ENCODE measurements around the gene PTPRG. TPM values are rescaled to one million over a fixed set of nuclear protein-coding genes. Genes with fewer than 3 reads are reported as not detected.

Gene PTPRG
- total and polyA plus RNA-seq, 4 donors, result 3.6 to 35.6 (median 8.1) TPM

DNA sequence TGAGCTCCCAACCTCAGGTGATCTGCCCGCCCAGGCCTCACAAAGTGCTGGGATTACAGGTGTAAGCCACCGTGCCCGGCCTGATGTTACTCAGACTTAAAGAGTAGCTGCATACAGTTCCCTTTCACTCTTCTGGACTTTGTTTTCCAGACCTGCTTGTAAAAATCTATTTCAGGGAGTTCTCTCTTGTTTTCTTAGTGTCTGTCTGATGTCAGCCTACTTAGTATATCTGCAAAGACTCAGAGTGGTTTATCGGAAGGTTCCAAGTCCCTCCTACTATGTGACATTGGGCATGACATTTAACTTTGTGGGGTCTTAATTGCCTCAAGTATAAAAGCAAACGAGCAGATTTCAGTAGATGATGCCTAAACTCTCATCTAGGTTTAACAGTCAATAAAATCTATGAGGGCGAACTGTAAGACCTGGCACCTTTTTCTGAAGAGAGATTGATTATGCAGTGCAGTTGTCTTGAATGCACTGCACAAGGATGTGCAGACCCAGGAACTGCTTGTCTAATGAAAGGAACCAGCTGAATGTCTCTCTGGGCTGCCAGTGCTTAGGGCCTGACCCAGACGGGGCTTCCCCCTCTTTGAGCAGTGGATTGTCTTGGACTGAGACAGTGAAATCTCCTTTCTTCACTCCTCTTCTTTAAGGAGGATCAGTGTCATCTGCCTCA lies 301.4 kb downstream of the PTPRG start:
- Histone ChIP-seq H3K9me3 (ENCODE audit: control insufficient read depth in 4 of 4, low read length in 3 of 4) (no peaks in the 10 kb centered on the region), H3K4me1 (ENCODE audit: control insufficient read depth in 4 of 4, insufficient read depth in 4 of 4, low read length in 3 of 4) (peaks cover 0 to 4% (median under 1%) of the 10 kb centered on the region in 4 donors), H3K9ac (ENCODE audit: low read depth in 1 of 2, low read length in 2 of 2) (no peak overlapping the region), H3K36me3 (ENCODE audit: control insufficient read depth in 4 of 4, insufficient read depth in 3 of 4, low read depth in 1 of 4, low read length in 3 of 4) (no peaks in the 10 kb centered on the region), H3K27me3 (ENCODE audit: control insufficient read depth in 4 of 4, insufficient read depth in 4 of 4, low read length in 3 of 4) (no peaks in the 10 kb centered on the region), H3K27ac (ENCODE audit: low read depth in 1 of 2, low read length in 2 of 2) (no peak overlapping the region), H3K4me3 (ENCODE audit: low read depth in 1 of 3, low read length in 3 of 3) (no peak overlapping the region)
- 79% methylated on average over 7 of the region's 7 CpGs for WGBS
- TF ChIP-seq, protein P1, sequence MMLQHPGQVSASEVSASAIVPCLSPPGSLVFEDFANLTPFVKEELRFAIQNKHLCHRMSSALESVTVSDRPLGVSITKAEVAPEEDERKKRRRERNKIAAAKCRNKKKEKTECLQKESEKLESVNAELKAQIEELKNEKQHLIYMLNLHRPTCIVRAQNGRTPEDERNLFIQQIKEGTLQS (IDR thresholded peaks at IDR 0.05), result no peak
- no peak for TF ChIP-seq FOXA2 (IDR thresholded peaks at IDR 0.05)
- TF ChIP-seq MAX (IDR thresholded peaks at IDR 0.05), result no peak
- TF ChIP-seq YY1 (IDR thresholded peaks at IDR 0.05), result no peak
- no peak for TF ChIP-seq JUND (IDR thresholded peaks at IDR 0.05)
- TF ChIP-seq GABPA (IDR thresholded peaks at IDR 0.05 in 1 of 2, conservative IDR thresholded peaks at IDR 0.05 in 1 of 2), result no peak
- no peak for TF ChIP-seq SP1 (IDR thresholded peaks at IDR 0.05)
- no peak for TF ChIP-seq HNF4G (IDR thresholded peaks at IDR 0.05)
- TF ChIP-seq, protein P2, sequence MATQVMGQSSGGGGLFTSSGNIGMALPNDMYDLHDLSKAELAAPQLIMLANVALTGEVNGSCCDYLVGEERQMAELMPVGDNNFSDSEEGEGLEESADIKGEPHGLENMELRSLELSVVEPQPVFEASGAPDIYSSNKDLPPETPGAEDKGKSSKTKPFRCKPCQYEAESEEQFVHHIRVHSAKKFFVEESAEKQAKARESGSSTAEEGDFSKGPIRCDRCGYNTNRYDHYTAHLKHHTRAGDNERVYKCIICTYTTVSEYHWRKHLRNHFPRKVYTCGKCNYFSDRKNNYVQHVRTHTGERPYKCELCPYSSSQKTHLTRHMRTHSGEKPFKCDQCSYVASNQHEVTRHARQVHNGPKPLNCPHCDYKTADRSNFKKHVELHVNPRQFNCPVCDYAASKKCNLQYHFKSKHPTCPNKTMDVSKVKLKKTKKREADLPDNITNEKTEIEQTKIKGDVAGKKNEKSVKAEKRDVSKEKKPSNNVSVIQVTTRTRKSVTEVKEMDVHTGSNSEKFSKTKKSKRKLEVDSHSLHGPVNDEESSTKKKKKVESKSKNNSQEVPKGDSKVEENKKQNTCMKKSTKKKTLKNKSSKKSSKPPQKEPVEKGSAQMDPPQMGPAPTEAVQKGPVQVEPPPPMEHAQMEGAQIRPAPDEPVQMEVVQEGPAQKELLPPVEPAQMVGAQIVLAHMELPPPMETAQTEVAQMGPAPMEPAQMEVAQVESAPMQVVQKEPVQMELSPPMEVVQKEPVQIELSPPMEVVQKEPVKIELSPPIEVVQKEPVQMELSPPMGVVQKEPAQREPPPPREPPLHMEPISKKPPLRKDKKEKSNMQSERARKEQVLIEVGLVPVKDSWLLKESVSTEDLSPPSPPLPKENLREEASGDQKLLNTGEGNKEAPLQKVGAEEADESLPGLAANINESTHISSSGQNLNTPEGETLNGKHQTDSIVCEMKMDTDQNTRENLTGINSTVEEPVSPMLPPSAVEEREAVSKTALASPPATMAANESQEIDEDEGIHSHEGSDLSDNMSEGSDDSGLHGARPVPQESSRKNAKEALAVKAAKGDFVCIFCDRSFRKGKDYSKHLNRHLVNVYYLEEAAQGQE (IDR thresholded peaks at IDR 0.05), result no peak
- no peak for TF ChIP-seq TAF1 (conservative IDR thresholded peaks at IDR 0.05)
- no peak for TF ChIP-seq RAD21 (IDR thresholded peaks at IDR 0.05)
- TF ChIP-seq FOXA1 (IDR thresholded peaks at IDR 0.05), result no peak
- TF ChIP-seq, protein P3, sequence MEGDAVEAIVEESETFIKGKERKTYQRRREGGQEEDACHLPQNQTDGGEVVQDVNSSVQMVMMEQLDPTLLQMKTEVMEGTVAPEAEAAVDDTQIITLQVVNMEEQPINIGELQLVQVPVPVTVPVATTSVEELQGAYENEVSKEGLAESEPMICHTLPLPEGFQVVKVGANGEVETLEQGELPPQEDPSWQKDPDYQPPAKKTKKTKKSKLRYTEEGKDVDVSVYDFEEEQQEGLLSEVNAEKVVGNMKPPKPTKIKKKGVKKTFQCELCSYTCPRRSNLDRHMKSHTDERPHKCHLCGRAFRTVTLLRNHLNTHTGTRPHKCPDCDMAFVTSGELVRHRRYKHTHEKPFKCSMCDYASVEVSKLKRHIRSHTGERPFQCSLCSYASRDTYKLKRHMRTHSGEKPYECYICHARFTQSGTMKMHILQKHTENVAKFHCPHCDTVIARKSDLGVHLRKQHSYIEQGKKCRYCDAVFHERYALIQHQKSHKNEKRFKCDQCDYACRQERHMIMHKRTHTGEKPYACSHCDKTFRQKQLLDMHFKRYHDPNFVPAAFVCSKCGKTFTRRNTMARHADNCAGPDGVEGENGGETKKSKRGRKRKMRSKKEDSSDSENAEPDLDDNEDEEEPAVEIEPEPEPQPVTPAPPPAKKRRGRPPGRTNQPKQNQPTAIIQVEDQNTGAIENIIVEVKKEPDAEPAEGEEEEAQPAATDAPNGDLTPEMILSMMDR (IDR thresholded peaks at IDR 0.05; ENCODE audit: low read depth, low read length, missing input control), result no peak
- no peak for TF ChIP-seq HNF4A (conservative IDR thresholded peaks at IDR 0.05)
- TF ChIP-seq, protein P4, sequence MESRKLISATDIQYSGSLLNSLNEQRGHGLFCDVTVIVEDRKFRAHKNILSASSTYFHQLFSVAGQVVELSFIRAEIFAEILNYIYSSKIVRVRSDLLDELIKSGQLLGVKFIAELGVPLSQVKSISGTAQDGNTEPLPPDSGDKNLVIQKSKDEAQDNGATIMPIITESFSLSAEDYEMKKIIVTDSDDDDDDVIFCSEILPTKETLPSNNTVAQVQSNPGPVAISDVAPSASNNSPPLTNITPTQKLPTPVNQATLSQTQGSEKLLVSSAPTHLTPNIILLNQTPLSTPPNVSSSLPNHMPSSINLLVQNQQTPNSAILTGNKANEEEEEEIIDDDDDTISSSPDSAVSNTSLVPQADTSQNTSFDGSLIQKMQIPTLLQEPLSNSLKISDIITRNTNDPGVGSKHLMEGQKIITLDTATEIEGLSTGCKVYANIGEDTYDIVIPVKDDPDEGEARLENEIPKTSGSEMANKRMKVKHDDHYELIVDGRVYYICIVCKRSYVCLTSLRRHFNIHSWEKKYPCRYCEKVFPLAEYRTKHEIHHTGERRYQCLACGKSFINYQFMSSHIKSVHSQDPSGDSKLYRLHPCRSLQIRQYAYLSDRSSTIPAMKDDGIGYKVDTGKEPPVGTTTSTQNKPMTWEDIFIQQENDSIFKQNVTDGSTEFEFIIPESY (IDR thresholded peaks at IDR 0.05), result no peak
- TF ChIP-seq NR2F2 (IDR thresholded peaks at IDR 0.05), result no peak
- no peak for TF ChIP-seq RXRA (IDR thresholded peaks at IDR 0.05)
- no peak for DNase-seq (ENCODE audit: low spot score)

All from liver (tissue), 9 donors.